ENCODE results near the gene MCTS1.
"Not testable (repeated sequence)": the region's sequence is repeated elsewhere in the genome, so short reads cannot be mapped to it uniquely, and the experiment has no call there.

Gene MCTS1

DNA sequence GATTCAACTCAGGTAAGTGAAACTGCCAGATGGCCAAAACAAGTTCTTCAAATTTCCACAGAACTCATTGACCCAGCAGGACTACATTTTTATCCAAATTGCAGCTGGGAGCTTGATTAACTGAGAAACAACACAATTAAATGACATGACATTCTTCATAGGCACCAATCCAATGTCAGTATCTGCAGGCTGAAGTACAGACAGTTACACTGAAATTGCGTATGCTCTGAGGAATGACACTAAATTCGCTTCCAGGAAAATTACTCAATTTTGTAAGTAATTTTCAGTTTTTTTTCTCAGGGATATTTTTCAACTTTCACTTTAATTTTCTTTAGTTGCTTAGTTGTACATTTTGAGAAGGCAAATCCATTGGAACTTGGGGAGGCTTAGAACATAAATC is 21.5 kb downstream of the MCTS1 start:
- DNase-seq (ENCODE audit: extremely low read depth in 1 of 2, low read depth in 1 of 2), result no peak

DNA sequence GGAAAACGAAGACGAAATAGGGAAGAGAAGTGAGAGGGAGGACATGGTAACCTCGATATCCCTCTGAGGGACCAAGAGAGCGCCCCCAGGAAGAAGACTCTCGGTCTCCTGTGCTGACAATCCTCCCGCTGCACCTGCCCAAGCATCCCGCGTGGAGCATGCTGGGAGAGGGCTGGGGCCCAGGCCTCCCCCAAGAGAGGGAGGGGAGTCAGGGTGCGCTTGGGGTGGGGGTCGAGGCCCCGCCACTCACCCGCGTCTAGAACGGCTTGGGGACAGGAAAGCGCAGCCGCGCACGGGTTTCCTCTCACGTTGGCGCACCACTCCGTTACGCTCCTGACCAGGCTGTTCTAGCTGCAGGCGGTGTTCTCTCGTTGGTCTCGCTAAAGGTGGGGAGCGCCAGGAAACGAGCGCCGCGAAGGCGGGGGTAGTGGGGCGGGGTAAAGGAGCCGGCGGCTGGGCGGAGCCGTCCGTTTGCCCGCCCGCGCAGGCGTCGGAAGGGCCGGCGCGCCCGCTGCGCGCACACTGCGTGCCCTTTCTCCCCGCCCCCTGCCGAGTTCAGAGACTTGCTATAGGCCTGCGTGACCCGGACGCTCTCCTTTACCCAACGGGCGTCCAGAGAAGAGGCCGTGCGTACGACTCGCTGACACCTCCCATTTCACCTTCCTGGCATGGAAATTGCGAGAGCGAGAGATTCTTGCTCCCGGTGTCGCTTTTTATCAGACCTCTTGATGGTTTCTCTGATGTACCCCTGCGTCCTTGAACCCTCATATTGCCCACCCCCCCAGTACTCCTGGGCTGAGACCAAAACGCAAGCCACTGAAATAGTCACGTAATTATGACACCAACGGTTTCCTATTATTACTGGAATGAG is 26.0 kb downstream of the MCTS1 start, which contains the start of gene C1GALT1C1:
C1GALT1C1 (minus strand) TSS at position 388 of the 871 bp plus-strand sequence. CDS start 2,888 bp downstream, outside the sequence.
- peak; percentile 74 to 78 for DNase-seq (ENCODE audit: extremely low read depth in 1 of 2, low read depth in 1 of 2)

DNA sequence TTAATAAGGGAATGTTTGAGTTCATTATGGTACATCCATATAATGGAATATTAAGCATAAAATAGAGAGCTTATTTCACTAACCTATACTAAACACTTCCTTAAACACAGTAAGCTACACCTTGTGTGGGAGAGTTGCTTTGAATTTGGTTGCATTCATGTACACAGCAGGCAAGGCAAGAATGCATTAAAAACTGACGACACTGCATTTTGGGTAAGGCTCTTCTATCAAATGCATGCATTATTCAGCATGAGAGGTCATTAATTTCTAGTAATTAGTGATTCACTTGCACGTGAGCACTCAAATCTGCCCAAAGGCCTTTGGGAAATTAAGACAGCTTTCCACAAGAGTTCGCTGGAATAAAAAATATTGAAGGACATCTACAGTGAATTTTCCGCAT is 34.7 kb downstream of the MCTS1 start:
- DNase-seq (ENCODE audit: extremely low read depth in 1 of 2, low read depth in 1 of 2), result no peak

DNA sequence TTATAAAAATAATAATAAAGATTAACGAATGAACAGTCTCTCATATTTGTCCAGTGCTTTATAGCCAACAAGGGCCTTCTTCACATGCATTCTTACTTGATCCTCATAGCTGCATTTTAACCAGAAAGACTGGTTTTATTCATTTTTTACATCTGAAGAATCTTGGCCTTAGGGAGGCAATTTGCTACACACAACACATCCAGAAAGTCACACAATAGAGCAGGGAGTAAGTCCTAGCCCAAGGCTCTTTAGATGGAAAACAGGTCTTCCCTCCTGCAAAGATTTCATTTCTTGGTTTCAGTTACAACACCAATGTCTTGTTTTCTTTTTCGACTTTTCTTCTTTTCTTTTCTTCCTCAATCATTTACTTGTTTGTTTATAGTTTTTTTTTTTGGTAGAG is 39.0 kb downstream of the MCTS1 start:
- no peak for DNase-seq (ENCODE audit: extremely low read depth in 1 of 2, low read depth in 1 of 2)

DNA sequence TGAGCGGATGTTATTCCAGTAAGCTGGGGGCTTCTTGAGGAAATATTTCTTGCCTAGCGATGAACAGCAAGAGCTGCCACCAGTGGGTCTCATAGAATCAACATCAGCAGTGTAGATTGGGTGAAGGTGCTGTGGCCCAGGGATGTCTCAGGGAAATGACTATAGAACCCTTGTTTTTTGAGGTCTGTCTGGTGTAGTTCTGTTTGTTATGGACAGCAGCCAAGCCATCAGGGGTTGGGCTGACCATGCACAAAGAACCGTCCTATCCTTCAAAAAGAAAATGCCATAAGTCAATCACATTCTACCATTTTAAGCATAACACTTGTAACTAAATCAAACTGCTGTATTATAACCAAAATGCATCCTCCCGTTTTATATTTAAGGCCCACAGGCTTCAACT is 43.2 kb downstream of the MCTS1 start:
- no peak for DNase-seq (ENCODE audit: extremely low read depth in 1 of 2, low read depth in 1 of 2)

DNA sequence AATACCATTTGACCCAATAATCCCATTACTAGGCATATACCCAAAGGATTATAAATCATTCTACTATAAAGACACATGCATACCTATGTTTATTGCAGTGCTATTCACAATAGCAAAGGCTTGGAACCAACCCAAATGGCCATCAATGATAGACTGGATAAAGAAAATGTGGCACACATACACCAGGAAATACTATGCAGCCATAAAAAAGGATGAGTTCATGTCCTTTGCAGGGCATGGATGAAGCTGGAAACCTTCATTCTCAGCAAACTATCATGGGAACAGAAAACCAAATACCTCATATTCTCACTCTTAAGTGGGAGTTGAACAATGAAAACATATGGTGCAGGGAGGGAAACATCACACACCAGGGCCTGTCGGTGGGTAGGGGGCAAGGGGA is 48.4 kb downstream of the MCTS1 start:
- not testable (repeated sequence) for DNase-seq (ENCODE audit: extremely low read depth in 1 of 2, low read depth in 1 of 2)

DNA sequence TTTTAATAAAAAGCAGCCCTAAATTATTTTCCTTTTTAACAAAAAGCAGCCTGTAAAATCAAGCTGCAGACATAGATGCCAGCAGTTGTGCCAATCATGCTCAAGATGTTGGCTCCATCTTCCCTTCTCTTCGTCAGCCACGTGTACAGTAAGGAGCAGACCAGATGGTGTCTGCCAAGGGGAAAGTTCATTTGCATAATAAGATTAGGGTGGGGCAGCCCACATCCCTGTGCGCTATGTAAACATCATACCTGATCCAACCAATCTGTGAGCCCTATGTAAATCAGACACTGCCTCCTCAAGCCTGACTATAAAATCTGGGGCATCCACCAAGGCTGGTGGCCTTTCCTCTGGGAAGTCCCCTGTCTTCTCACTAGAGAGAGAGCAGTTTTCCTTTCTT is 49.1 kb downstream of the MCTS1 start:
- no peak for DNase-seq (ENCODE audit: extremely low read depth in 1 of 2, low read depth in 1 of 2)

DNA sequence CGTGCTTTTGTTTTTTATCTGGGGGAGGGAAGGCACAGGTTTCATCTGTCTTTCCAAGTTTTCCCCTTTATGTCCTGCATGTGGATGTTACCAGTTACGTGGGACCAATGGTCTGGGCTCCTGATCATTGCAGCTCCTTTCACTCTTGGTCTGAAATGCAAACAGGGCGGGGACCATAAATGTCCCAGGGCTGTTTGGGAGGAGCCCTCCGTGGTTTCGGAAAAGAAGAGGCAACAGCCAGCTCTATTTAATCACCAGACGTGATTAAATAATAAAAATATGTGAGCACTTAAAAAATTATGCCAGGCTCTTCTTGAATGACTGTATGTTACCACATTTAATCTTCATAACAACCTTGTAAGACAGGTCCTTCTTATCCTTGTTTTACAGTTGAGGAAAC is 56.7 kb downstream of the MCTS1 start:
- no peak for DNase-seq (ENCODE audit: extremely low read depth in 1 of 2, low read depth in 1 of 2)
